Measurements from ENCODE around the gene NAV3. TPM values are rescaled to one million over a fixed set of nuclear protein-coding genes. Genes with fewer than 3 reads are reported as not detected.

NAV3 gene
- polyA plus RNA-seq, 1 of the 3 experiments (the other 2 are of a cell fraction): 10.5 TPM

GRCh38 chr12:78035901-78036606 is 205.4 kb downstream of the NAV3 start:
- H3K9ac ChIP-seq: no peak overlapping the region
- H2AFZ ChIP-seq (ENCODE audit: low read depth): no peak overlapping the region
- peak; percentile 29 for DNase-seq

More at GRCh38 chr12:78035901-78036606, 205.4 kb downstream of the NAV3 start:
- 71% methylated on average over 14 of the region's 14 CpGs for WGBS (ENCODE audit: low lambda C conversion rate)
- ChIA-PET POLR2A (no interaction called here), CTCF (interaction anchor here (0.7 to 1.6 kb wide), 2 partner anchors 22 to 110 kb away, joined by 3 read pairs; no protein-coding TSS in a partner anchor)
- Histone ChIP-seq H3K4me2 (peak overlapping the region; percentile 35; the same call in 1 of the 2 replicates), H4K20me1 (ENCODE audit: insufficient read depth) (no peaks in the 10 kb centered on the region), H3K4me3 (ENCODE audit: low read depth in 2 of 2, low read length in 1 of 2) (peak overlapping the region in 1 of 2 experiments; percentile 39; a peak in 1 of 4 replicates), H3K9me2 (no peaks in the 10 kb centered on the region), H3K36me3 (replicated peaks in 1 of 2; ENCODE audit: control insufficient read depth in 1 of 2, insufficient read depth in 2 of 2, low read length in 1 of 2) (peaks cover 5 to 16% of the 10 kb centered on the region in 2 experiments), H3K9me3 (no peaks in the 10 kb centered on the region), H3F3A (replicated peaks; ENCODE audit: insufficient read depth) (no peaks in the 10 kb centered on the region), H3K79me2 (ENCODE audit: insufficient read depth) (no peaks in the 10 kb centered on the region), H3K4me1 (ENCODE audit: control insufficient read depth in 1 of 2, insufficient read depth in 2 of 2, low read depth in 1 of 2, low read length in 1 of 2) (peaks cover 0 to 6% of the 10 kb centered on the region in 2 experiments; a peak in 3 of 4 replicates), H3K27ac (ENCODE audit: low read depth in 2 of 2, low read length in 1 of 2) (no peak overlapping the region; a peak in 1 of 4 replicates), H3K27me3 (ENCODE audit: insufficient read depth) (no peaks in the 10 kb centered on the region)
- no peak for TF ChIP-seq MEF2A (IDR thresholded peaks at IDR 0.05; ENCODE audit: borderline replicate concordance, low read depth)
- no peak for TF ChIP-seq JUND (IDR thresholded peaks at IDR 0.05)
- TF ChIP-seq EP300 (IDR thresholded peaks at IDR 0.05; ENCODE audit: borderline replicate concordance in 1 of 2, low read depth in 1 of 2, low read length in 1 of 2): no peak
- TF ChIP-seq, protein P1, sequence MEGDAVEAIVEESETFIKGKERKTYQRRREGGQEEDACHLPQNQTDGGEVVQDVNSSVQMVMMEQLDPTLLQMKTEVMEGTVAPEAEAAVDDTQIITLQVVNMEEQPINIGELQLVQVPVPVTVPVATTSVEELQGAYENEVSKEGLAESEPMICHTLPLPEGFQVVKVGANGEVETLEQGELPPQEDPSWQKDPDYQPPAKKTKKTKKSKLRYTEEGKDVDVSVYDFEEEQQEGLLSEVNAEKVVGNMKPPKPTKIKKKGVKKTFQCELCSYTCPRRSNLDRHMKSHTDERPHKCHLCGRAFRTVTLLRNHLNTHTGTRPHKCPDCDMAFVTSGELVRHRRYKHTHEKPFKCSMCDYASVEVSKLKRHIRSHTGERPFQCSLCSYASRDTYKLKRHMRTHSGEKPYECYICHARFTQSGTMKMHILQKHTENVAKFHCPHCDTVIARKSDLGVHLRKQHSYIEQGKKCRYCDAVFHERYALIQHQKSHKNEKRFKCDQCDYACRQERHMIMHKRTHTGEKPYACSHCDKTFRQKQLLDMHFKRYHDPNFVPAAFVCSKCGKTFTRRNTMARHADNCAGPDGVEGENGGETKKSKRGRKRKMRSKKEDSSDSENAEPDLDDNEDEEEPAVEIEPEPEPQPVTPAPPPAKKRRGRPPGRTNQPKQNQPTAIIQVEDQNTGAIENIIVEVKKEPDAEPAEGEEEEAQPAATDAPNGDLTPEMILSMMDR (IDR thresholded peaks at IDR 0.05): no peak
- no peak for TF ChIP-seq ZBTB33 (IDR thresholded peaks at IDR 0.05; ENCODE audit: borderline replicate concordance, low read depth)
- no peak for TF ChIP-seq RAD21 (IDR thresholded peaks at IDR 0.05; ENCODE audit: low read length)
- no peak for TF ChIP-seq NFIC (IDR thresholded peaks at IDR 0.05; ENCODE audit: borderline replicate concordance)
- TF ChIP-seq FOSL2 (IDR thresholded peaks at IDR 0.05; ENCODE audit: borderline replicate concordance, low read depth): no peak
- no peak for TF ChIP-seq GATA2 (CRISPR knock-in tag; IDR thresholded peaks at IDR 0.05)
- no peak for TF ChIP-seq MXI1 (IDR thresholded peaks at IDR 0.05; ENCODE audit: low read depth, low read length)
- TF ChIP-seq RCOR1 (IDR thresholded peaks at IDR 0.05; ENCODE audit: low read length): no peak
- no peak for TF ChIP-seq SMC3 (IDR thresholded peaks at IDR 0.05; ENCODE audit: low read depth, low read length)
- TF ChIP-seq NRF1 (IDR thresholded peaks at IDR 0.05; ENCODE audit: low read depth, low read length): no peak
